ENCODE measurements around the gene CNEP1R1.

CNEP1R1 gene

GRCh38 chr16:50058091-50058771 lies 33.2 kb downstream of the CNEP1R1 start:
- Histone ChIP-seq H3K4me3 (replicated peaks; ENCODE audit: insufficient read depth, low read length) (no peak overlapping the region), H3K27ac (replicated peaks) (no peak overlapping the region), H3K27me3 (ENCODE audit: insufficient read depth, poor library complexity, severe bottlenecking) (no peaks in the 10 kb centered on the region)
- DNase-seq (ENCODE audit: low read depth in 1 of 2, low spot score in 1 of 2): no peak
- no peak for TF ChIP-seq POLR2AphosphoS5 (IDR thresholded peaks at IDR 0.05; ENCODE audit: low read depth)
- TF ChIP-seq REST (IDR thresholded peaks at IDR 0.05; ENCODE audit: insufficient replicate concordance, low read depth): no peak
- no peak for TF ChIP-seq GABPA (IDR thresholded peaks at IDR 0.05; ENCODE audit: low read depth)
- no peak for TF ChIP-seq SPI1 (IDR thresholded peaks at IDR 0.05; ENCODE audit: borderline replicate concordance, low read depth)
- no peak for TF ChIP-seq CTCF (IDR thresholded peaks at IDR 0.05; ENCODE audit: insufficient read depth, low read length)

GRCh38 chr16:50059111-50059510 lies 34.1 kb downstream of the CNEP1R1 start:
- H3K27ac ChIP-seq (replicated peaks): no peak overlapping the region
- DNase-seq (ENCODE audit: low read depth in 1 of 2, low spot score in 1 of 2): no peak
- H3K27me3 ChIP-seq (ENCODE audit: insufficient read depth, poor library complexity, severe bottlenecking): no peaks in the 10 kb centered on the region
- no peak overlapping the region for H3K4me3 ChIP-seq (replicated peaks; ENCODE audit: insufficient read depth, low read length)
- no peak for TF ChIP-seq SPI1 (IDR thresholded peaks at IDR 0.05; ENCODE audit: borderline replicate concordance, low read depth)
- no peak for TF ChIP-seq GABPA (IDR thresholded peaks at IDR 0.05; ENCODE audit: low read depth)
- TF ChIP-seq CTCF (IDR thresholded peaks at IDR 0.05; ENCODE audit: insufficient read depth, low read length): no peak
- no peak for TF ChIP-seq REST (IDR thresholded peaks at IDR 0.05; ENCODE audit: insufficient replicate concordance, low read depth)
- TF ChIP-seq POLR2AphosphoS5 (IDR thresholded peaks at IDR 0.05; ENCODE audit: low read depth): no peak

- no peak for DNase-seq (ENCODE audit: low read depth in 1 of 2, low spot score in 1 of 2)
- H3K27me3 ChIP-seq (ENCODE audit: insufficient read depth, poor library complexity, severe bottlenecking): no peaks in the 10 kb centered on the region
- no peak overlapping the region for H3K27ac ChIP-seq (replicated peaks)
- TF ChIP-seq POLR2AphosphoS5 (IDR thresholded peaks at IDR 0.05; ENCODE audit: low read depth): no peak
- no peak for TF ChIP-seq SPI1 (IDR thresholded peaks at IDR 0.05; ENCODE audit: borderline replicate concordance, low read depth)
- no peak for TF ChIP-seq GABPA (IDR thresholded peaks at IDR 0.05; ENCODE audit: low read depth)
- TF ChIP-seq REST (IDR thresholded peaks at IDR 0.05; ENCODE audit: insufficient replicate concordance, low read depth): no peak
- TF ChIP-seq CTCF (IDR thresholded peaks at IDR 0.05; ENCODE audit: insufficient read depth, low read length): no peak
- H3K4me3 ChIP-seq (replicated peaks; ENCODE audit: insufficient read depth, low read length): no peak overlapping the region
These were observed 34.6 kb downstream of the CNEP1R1 start for GRCh38 chr16:50059669-50060068.

All from HL-60 (cell line).